Smooth muscle cell (in vitro differentiated cells): Measurements from ENCODE around the gene DYNC2H1. TPM values are rescaled to one million over a fixed set of nuclear protein-coding genes. Genes with fewer than 3 reads are reported as not detected.
A peak's percentile ranks its signal among the peaks of the same experiment; 100 is the strongest.

Experiments used
- DNase-seq: peaks from one replicate; lab custom pipeline; 2025; ENCODE audit not compliant: unreplicated experiment; lab: John Stamatoyannopoulos, UW
- H2AFZ ChIP-seq: fragments of 200-600 bp; sonication (generic); 2 replicates; pipeline ENCODE4 v1.6.0; 2016; ENCODE audit warnings: antibody characterized with exemption, low read depth, mild to moderate bottlenecking
- H3F3A ChIP-seq: fragments of 200-600 bp; sonication (generic); 2 replicates; pipeline ENCODE4 v1.6.0; 2017; ENCODE audit warnings: antibody characterized with exemption, low read depth
- H3K27ac ChIP-seq: fragments of 200-600 bp; sonication (generic); 2 replicates; pipeline ENCODE4 v1.5.1; 2016; ENCODE audit warnings: low read depth, mild to moderate bottlenecking
- H3K27me3 ChIP-seq: fragments of 200-600 bp; sonication (generic); 2 replicates; pipeline ENCODE4 v1.6.1; 2016; ENCODE audit warnings: low read depth, mild to moderate bottlenecking
- H3K36me3 ChIP-seq: fragments of 200-600 bp; sonication (generic); 2 replicates; pipeline ENCODE4 v1.5.1; 2016; ENCODE audit warnings: low read depth
- H3K4me1 ChIP-seq: fragments of 200-600 bp; sonication (generic); 2 replicates; pipeline ENCODE4 v1.5.1; 2016; ENCODE audit warnings: low read depth
- H3K4me2 ChIP-seq: fragments of 200-600 bp; sonication (generic); 2 replicates; pipeline ENCODE4 v1.6.0; 2016; ENCODE audit warnings: mild to moderate bottlenecking
- H3K4me3 ChIP-seq: fragments of 200-600 bp; sonication (generic); 2 replicates; pipeline ENCODE4 v1.5.1; 2016; ENCODE audit warnings: mild to moderate bottlenecking
- H3K79me2 ChIP-seq: fragments of 200-600 bp; sonication (generic); 2 replicates; pipeline ENCODE4 v1.6.0; 2016; ENCODE audit warnings: low read depth, mild to moderate bottlenecking
- H3K9ac ChIP-seq: fragments of 200-600 bp; sonication (generic); 2 replicates; pipeline ENCODE4 v1.6.0; 2016; ENCODE audit warnings: low read depth
- H3K9me3 ChIP-seq: fragments of 200-600 bp; sonication (generic); replicated peaks from 2 replicates; pipeline ENCODE4 v1.5.1; 2016; ENCODE audit warnings: low read depth
- H4K20me1 ChIP-seq: fragments of 200-600 bp; sonication (generic); 2 replicates; pipeline ENCODE4 v1.6.0; 2016; ENCODE audit warnings: low read depth
- WGBS: methylation state at CpG from one replicate; pipeline ENCODE4 v1.1.7; 2016; ENCODE audit warnings: low lambda C conversion rate; 5-methylcytosine and 5-hydroxymethylcytosine counted together
- polyA plus RNA-seq: library from polyadenylated mRNA; unstranded; fragments of >200 nt; fragmentation: Nextera tagmentation; extraction: Ambion mirVana; gene quantifications from 2 replicates; pipeline ENCODE4 v1.2.1, GENCODE V29; 2016
- total RNA-seq: library from RNA; depleted of rRNA; stranded (reverse); fragments of >200 nt; gene quantifications from 2 replicates; pipeline ENCODE4 v1.2.3, GENCODE V29; 2014
- TF ChIP-seq, protein P1 (sequence below): fragments of 200-600 bp; sonication (generic); IDR thresholded peaks from 2 replicates; pipeline ENCODE4 v1.5.1; 2017; ENCODE audit warnings: borderline replicate concordance, mild to moderate bottlenecking, antibody characterized with exemption; ENCODE audit not compliant: insufficient read depth, poor library complexity, severe bottlenecking

Gene DYNC2H1
- total and polyA plus RNA-seq, 2 experiments from 2014 or later = 2.3 to 10.8 TPM

DNA sequence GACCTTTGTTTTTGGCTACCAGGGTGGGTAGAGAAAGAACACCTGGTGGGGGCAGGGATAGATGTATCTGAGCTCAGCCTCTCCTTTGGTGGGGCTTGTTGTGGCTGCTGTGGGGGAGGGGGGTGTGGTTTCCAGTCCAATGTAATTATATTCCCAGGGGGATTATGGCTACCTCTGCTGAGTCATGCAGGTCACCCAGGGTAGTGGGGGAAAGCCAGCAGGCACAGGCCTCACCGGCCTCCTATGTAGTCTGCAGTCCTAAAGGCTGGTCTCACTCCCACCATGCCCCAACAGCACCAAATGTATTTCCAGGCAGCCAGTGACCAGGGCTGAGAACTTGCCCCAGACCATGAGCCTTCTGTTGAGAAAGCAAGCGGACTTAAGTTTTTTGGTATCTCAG lies 119.6 kb downstream of the DYNC2H1 start:
- no peaks in the 10 kb centered on the region for H3K79me2 ChIP-seq
- no peak overlapping the region for H3K27ac ChIP-seq
- no peak overlapping the region for H3K4me3 ChIP-seq
- peaks cover 9% of the 10 kb centered on the region for H3K4me1 ChIP-seq
- H2AFZ ChIP-seq = no peak overlapping the region
- no peaks in the 10 kb centered on the region for H3K27me3 ChIP-seq
- TF ChIP-seq, protein P1, sequence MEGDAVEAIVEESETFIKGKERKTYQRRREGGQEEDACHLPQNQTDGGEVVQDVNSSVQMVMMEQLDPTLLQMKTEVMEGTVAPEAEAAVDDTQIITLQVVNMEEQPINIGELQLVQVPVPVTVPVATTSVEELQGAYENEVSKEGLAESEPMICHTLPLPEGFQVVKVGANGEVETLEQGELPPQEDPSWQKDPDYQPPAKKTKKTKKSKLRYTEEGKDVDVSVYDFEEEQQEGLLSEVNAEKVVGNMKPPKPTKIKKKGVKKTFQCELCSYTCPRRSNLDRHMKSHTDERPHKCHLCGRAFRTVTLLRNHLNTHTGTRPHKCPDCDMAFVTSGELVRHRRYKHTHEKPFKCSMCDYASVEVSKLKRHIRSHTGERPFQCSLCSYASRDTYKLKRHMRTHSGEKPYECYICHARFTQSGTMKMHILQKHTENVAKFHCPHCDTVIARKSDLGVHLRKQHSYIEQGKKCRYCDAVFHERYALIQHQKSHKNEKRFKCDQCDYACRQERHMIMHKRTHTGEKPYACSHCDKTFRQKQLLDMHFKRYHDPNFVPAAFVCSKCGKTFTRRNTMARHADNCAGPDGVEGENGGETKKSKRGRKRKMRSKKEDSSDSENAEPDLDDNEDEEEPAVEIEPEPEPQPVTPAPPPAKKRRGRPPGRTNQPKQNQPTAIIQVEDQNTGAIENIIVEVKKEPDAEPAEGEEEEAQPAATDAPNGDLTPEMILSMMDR = no peak
- no peaks in the 10 kb centered on the region for H4K20me1 ChIP-seq
- no peak for DNase-seq
- WGBS = 86% methylated on average over 2 of the region's 2 CpGs
- no peaks in the 10 kb centered on the region for H3K9me3 ChIP-seq
- no peak overlapping the region for H3K9ac ChIP-seq
- no peaks in the 10 kb centered on the region for H3F3A ChIP-seq
- no peaks in the 10 kb centered on the region for H3K36me3 ChIP-seq
- H3K4me2 ChIP-seq = no peak overlapping the region

DNA sequence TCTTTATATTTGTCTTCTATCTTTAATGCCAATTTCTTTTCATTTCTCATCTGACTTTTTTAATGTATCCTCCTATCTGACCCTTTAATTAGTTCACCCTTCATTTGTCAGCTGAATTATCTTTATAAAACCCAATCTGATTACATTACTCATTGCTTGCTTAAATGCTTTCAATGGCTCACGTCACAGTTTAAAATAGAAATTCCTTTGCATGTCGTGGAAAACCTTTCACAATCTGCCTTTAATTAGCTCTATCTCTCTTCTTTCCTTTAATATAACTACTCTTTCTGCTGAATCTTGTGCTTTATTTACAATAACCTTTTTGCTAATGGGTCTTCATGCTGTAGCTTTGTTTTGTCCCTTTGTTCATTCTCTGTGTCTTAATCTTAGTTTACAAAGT lies 125.7 kb downstream of the DYNC2H1 start:
- TF ChIP-seq, protein P1 = no peak
- Histone ChIP-seq H3K4me3 (no peak overlapping the region), H3K27ac (peak overlapping the region; percentile 20), H3K4me2 (peak overlapping the region; percentile 74), H3K79me2 (no peaks in the 10 kb centered on the region), H3F3A (no peaks in the 10 kb centered on the region), H3K4me1 (peaks cover 15% of the 10 kb centered on the region), H3K36me3 (no peaks in the 10 kb centered on the region), H3K27me3 (no peaks in the 10 kb centered on the region), H3K9me3 (no peaks in the 10 kb centered on the region), H4K20me1 (no peaks in the 10 kb centered on the region), H3K9ac (peak overlapping the region; percentile 41), H2AFZ (peak overlapping the region; percentile 71)
- 38% methylated on average over 2 of the region's 2 CpGs for WGBS
- no peak for DNase-seq

GRCh38 chr11:103241574-103241973 lies 132.3 kb downstream of the DYNC2H1 start:
- H3K4me2 ChIP-seq = no peak overlapping the region
- no peak overlapping the region for H2AFZ ChIP-seq
- H3K79me2 ChIP-seq = no peaks in the 10 kb centered on the region
- H3K27ac ChIP-seq = no peak overlapping the region
- H3K4me3 ChIP-seq = no peak overlapping the region
- 86% methylated on average over 6 of the region's 6 CpGs for WGBS
- H3K36me3 ChIP-seq = no peaks in the 10 kb centered on the region
- H3K9ac ChIP-seq = no peak overlapping the region
- no peaks in the 10 kb centered on the region for H4K20me1 ChIP-seq
- H3K27me3 ChIP-seq = no peaks in the 10 kb centered on the region
- no peaks in the 10 kb centered on the region for H3K9me3 ChIP-seq
- no peaks in the 10 kb centered on the region for H3F3A ChIP-seq
- TF ChIP-seq, protein P1 = no peak
- DNase-seq = no peak
- H3K4me1 ChIP-seq = no peaks in the 10 kb centered on the region

DNA sequence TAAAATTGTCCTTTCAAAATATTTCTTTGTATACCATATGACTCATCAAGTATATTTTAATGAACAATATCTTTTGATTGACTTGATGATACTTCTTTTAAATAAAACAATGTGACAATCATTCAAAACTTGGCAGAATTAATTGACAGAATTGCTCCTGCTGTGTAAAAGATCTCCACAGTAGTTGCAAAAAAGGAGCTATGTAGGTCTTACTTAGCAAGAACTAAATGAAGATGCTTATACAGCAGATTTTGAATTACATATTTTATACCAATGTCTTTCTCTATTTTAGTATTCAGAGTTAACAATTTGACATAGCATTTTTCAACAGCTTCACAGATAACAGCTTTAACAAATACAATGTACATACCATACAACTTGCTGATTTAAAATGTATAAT lies 144.9 kb downstream of the DYNC2H1 start:
- TF ChIP-seq, protein P1 = no peak
- no peaks in the 10 kb centered on the region for H3K36me3 ChIP-seq
- no peaks in the 10 kb centered on the region for H3K27me3 ChIP-seq

More for the DNA sequence above, 144.9 kb downstream of the DYNC2H1 start:
- H3K4me1 ChIP-seq = no peaks in the 10 kb centered on the region
- no peaks in the 10 kb centered on the region for H3F3A ChIP-seq
- DNase-seq = no peak
- no peak overlapping the region for H3K4me2 ChIP-seq
- H3K9ac ChIP-seq = no peak overlapping the region
- no peaks in the 10 kb centered on the region for H3K79me2 ChIP-seq
- no peak overlapping the region for H3K27ac ChIP-seq
- H4K20me1 ChIP-seq = no peaks in the 10 kb centered on the region
- no peak overlapping the region for H3K4me3 ChIP-seq
- no peak overlapping the region for H2AFZ ChIP-seq
- H3K9me3 ChIP-seq = no peaks in the 10 kb centered on the region
